Measurements from ENCODE around the gene RAB3B. TPM values are rescaled to one million over a fixed set of nuclear protein-coding genes. Genes with fewer than 3 reads are reported as not detected.

RAB3B gene
- total and polyA plus RNA-seq, 2 of the 4 experiments (the other 2 are of a cell fraction): 33.6 to 78.5 TPM

DNA sequence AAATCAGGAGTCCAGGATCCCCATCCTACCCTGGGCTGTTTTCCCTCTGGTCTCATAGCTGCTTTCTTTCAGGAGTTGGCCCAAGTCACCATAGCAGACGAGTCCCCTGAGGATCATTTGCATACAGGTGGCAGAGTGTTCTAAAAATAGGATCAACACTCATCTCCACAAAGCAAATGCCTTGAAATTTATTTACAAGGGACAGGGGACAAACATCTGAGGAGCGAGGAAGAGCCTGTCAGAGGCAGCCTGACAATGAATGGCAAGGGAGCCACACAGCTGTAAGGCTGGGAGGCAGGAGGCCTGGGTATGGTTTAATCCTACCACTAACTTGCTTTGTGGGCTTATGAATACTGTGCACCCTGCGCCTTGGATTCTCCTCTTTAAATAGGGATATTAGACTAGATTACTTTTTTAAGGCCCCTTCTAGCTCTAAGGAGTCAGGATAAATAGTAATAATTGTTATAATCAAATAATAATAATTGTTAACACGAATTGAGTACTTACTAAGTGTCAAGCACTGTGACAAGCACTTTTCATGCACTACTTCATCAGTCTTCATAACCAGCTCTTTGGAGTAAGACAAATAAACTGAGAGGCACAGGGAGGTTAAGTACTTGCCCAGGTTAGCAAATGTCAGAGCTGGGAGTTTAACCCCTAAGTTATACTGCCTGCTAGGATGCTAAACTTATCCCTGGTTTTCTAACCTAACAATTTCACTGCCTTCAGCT, 34.5 kb downstream of the RAB3B start (continued):
- TF ChIP-seq BHLHE40 (IDR thresholded peaks at IDR 0.05; ENCODE audit: low read depth, low read length) (no peak), CHD1 (IDR thresholded peaks at IDR 0.05; ENCODE audit: low read depth, low read length) (no peak)

DNA sequence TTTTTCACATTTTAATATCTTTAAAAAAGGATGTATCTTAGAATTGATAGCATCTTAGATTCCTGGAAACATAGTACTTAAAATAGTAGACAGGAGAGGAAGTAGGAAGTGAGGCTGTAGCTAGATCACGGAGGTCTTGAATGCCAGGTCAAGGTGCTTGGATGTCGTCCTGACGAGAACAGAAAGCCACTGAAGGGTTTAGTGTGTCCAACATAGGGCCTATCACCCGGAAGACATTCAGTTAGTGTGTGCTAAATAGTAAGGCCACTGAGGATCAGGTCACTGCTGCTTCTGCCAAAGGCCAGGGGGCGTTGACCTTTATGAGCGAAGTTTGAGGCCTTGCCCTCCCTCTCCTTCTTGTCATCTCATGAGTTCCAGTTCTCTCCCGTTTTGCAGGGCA, 35.7 kb downstream of the RAB3B start:
- H3K9me3 ChIP-seq (ENCODE audit: control insufficient read depth, insufficient read depth, low read length): no peaks in the 10 kb centered on the region
- peaks cover 19% of the 10 kb centered on the region for H3K4me1 ChIP-seq (ENCODE audit: control insufficient read depth, insufficient read depth, low read length)
- peak overlapping the region; percentile 1 for H2BK5ac ChIP-seq (ENCODE audit: low read depth, low read length, poor library complexity, severe bottlenecking)
- dilution Hi-C loops (cut with HindIII; ENCODE audit: low sequenced_read_pairs, unreplicated experiment): no loop called here
- H2AK9ac ChIP-seq (replicated peaks; ENCODE audit: low read depth, low read length, poor library complexity): no peak overlapping the region
- H4K5ac ChIP-seq (ENCODE audit: low read depth, low read length): peak overlapping the region; percentile 21; the same call in 1 of the 2 replicates
- H3K4me3 ChIP-seq (ENCODE audit: insufficient read depth, low read depth, low read length): no peak overlapping the region
- no peak overlapping the region for H2BK20ac ChIP-seq (ENCODE audit: low read depth, low read length)
- no peak overlapping the region; the same call in 1 of the 2 replicates for H4K91ac ChIP-seq (ENCODE audit: insufficient read depth, low read depth, low read length)
- H2AFZ ChIP-seq (replicated peaks; ENCODE audit: low read length, poor library complexity): no peak overlapping the region
- peaks cover 11% of the 10 kb centered on the region for H3K36me3 ChIP-seq (ENCODE audit: control insufficient read depth, insufficient read depth, low read length)
- peak overlapping the region; percentile 6; the same call in 1 of the 2 replicates for H3K23ac ChIP-seq (ENCODE audit: low read depth, low read length)
- TF ChIP-seq MAZ (IDR thresholded peaks at IDR 0.05; ENCODE audit: borderline replicate concordance, low read depth, low read length): no peak
- TF ChIP-seq MXI1 (IDR thresholded peaks at IDR 0.05; ENCODE audit: borderline replicate concordance, low read depth, low read length): no peak
- no peak for TF ChIP-seq MAFK (IDR thresholded peaks at IDR 0.05; ENCODE audit: low read depth, low read length)
- no peak for TF ChIP-seq RAD21 (IDR thresholded peaks at IDR 0.05; ENCODE audit: low read length)
- no peak for TF ChIP-seq FOS (IDR thresholded peaks at IDR 0.05; ENCODE audit: low read depth, low read length)
- TF ChIP-seq CHD1 (IDR thresholded peaks at IDR 0.05; ENCODE audit: low read depth, low read length): no peak
- no peak for TF ChIP-seq RCOR1 (IDR thresholded peaks at IDR 0.05; ENCODE audit: insufficient replicate concordance, low read length)
- TF ChIP-seq, protein P1, sequence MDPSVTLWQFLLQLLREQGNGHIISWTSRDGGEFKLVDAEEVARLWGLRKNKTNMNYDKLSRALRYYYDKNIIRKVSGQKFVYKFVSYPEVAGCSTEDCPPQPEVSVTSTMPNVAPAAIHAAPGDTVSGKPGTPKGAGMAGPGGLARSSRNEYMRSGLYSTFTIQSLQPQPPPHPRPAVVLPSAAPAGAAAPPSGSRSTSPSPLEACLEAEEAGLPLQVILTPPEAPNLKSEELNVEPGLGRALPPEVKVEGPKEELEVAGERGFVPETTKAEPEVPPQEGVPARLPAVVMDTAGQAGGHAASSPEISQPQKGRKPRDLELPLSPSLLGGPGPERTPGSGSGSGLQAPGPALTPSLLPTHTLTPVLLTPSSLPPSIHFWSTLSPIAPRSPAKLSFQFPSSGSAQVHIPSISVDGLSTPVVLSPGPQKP (IDR thresholded peaks at IDR 0.05; ENCODE audit: borderline replicate concordance, low read depth, low read length): no peak
- no peak for TF ChIP-seq CEBPB (IDR thresholded peaks at IDR 0.05; ENCODE audit: low read depth, low read length)
- TF ChIP-seq POLR2A (IDR thresholded peaks at IDR 0.05; ENCODE audit: low read depth, low read length): no peak
- WGBS, 2 experiments (ENCODE audit: extremely low coverage in 2 of 2, insufficient read length in 1 of 2): 100% methylated on average over 1 of the region's 7 CpGs; no CpG with 5 or more reads in 1 of the 2 experiments
- H3K27ac ChIP-seq (ENCODE audit: insufficient read depth, low read length): 0 out of 2 replicates have a peak overlapping the region, but pooled peaks have one; percentile 14
- ATAC-seq (ENCODE audit: low read depth) (no peak), DNase-seq (no peak)
- peaks cover 32 to 91% of the 10 kb centered on the region in 2 experiments for H3K79me1 ChIP-seq (ENCODE audit: low read depth in 1 of 2, low read length in 2 of 2)
- H4K8ac ChIP-seq (ENCODE audit: low read depth in 2 of 2, low read length in 2 of 2): peak overlapping the region in 1 of 2 experiments; percentile 71; a peak in 2 of 4 replicates
- H3K56ac ChIP-seq (ENCODE audit: extremely low read depth, insufficient read depth, low read length): no peak overlapping the region
- H2BK120ac ChIP-seq (ENCODE audit: low read depth, low read length): no peak overlapping the region
- H3K27me3 ChIP-seq (ENCODE audit: control insufficient read depth, insufficient read depth, low read length): no peaks in the 10 kb centered on the region
- H2BK15ac ChIP-seq (ENCODE audit: low read depth, low read length): 0 out of 3 replicates have a peak overlapping the region, but pooled peaks have one; percentile 11
- intact Hi-C loops (cut with micrococcal nuclease): loop anchor here (5.0 kb wide), 1 partner anchor 47 kb away; no protein-coding TSS in a partner anchor
- H3K4me2 ChIP-seq (ENCODE audit: low read depth, low read length): no peak overlapping the region
- BruUV-seq (replicated peaks): no TSS peak
- no peak overlapping the region for H3K18ac ChIP-seq (ENCODE audit: low read depth, low read length)
- in situ Hi-C loops (cut with MboI; ENCODE audit: low sequenced_read_pairs): no loop called here
- CTCF ChIA-PET: interaction anchor here (0.6 to 0.7 kb wide), 2 partner anchors 58 to 223 kb away, joined by 3 read pairs; no protein-coding TSS in a partner anchor
- peak overlapping the region; percentile 6; the same call in 1 of the 2 replicates for H2AK5ac ChIP-seq (ENCODE audit: low read depth, low read length)
- 0 out of 2 replicates have a peak overlapping the region, but pooled peaks have one; percentile 3 for H3K14ac ChIP-seq (replicated peaks; ENCODE audit: low read depth, low read length)
- H3K9ac ChIP-seq (ENCODE audit: low read depth, low read length): no peak overlapping the region
- H3K4ac ChIP-seq (ENCODE audit: low read depth, low read length): no peak overlapping the region
- POLR2A ChIA-PET (ENCODE audit: unreplicated experiment): no interaction called here
- peaks cover 29% of the 10 kb centered on the region for H3K9me1 ChIP-seq (ENCODE audit: insufficient read depth, low read length)
- H4K20me1 ChIP-seq (ENCODE audit: insufficient read depth, low read length): no peaks in the 10 kb centered on the region

All from IMR-90 (cell line).